ENCODE results near the gene HNRNPK.

- TF ChIP-seq NFYB (IDR thresholded peaks at IDR 0.05; ENCODE audit: insufficient read depth, low read depth, low read length) (no peak), ZBTB33 (IDR thresholded peaks at IDR 0.05) (no peak), CTCF (IDR thresholded peaks at IDR 0.05 in 2 of 3, conservative IDR thresholded peaks at IDR 0.05 in 1 of 3; ENCODE audit: control insufficient read depth in 2 of 3, extremely low read depth in 1 of 3, insufficient read depth in 1 of 3, low read depth in 3 of 3, low read length in 3 of 3) (no peak), TAF1 (IDR thresholded peaks at IDR 0.05; ENCODE audit: borderline replicate concordance, low read depth, low read length) (no peak), PBX3 (IDR thresholded peaks at IDR 0.05; ENCODE audit: insufficient replicate concordance, low read depth, low read length) (no peak), ATF3 (IDR thresholded peaks at IDR 0.05; ENCODE audit: borderline replicate concordance, extremely low read depth, low read depth, low read length) (no peak), SIN3A (IDR thresholded peaks at IDR 0.05; ENCODE audit: low read depth, low read length) (no peak), MLLT1 (IDR thresholded peaks at IDR 0.05) (no peak), REST (IDR thresholded peaks at IDR 0.05; ENCODE audit: low read depth, low read length) (no peak)
Observed at GRCh38 chr9:84002344-84002743, 22.3 kb upstream of the HNRNPK start.
